Testis (tissue), 2 donors: ENCODE results near the gene PDS5B.

Source experiments
- POLR2A ChIP-seq: fragments of 450-650 bp; IDR thresholded peaks from one replicate; pipeline ENCODE4 v1.6.1; 2017; ENCODE audit warnings: antibody characterized with exemption, mild to moderate bottlenecking, moderate library complexity
- TF ChIP-seq, protein P1 (sequence below), 3 experiments: fragments of 450-650 bp in 2 of 3; fragments of 200-600 bp in 1 of 3; sonication (generic) in 1 of 3; IDR thresholded peaks; one replicate each; pipeline ENCODE4 v1.5.1; 2016 to 2019; ENCODE audit warnings: antibody characterized with exemption in 3 of 3, mild to moderate bottlenecking in 2 of 3, moderate library complexity in 1 of 3

DNA sequence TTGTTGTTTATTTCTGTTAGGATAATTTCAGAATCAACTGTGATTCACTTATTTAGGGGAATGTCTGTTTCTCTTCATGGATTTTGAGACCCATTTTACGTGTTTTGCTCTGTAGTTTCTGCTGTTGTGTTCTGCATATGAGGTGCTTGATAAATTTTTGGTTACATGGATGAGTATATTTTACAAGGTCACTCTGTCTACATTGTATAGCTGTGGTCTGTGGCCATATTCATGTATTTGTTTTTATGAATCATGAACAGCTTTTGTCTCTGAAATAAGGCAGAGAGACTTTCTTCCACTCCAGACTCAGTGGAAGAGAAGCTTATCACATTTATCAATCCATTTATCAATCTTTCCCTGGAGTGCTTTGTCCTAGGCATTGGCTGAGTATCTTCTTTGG lies 56.6 kb downstream of the PDS5B start:
- TF ChIP-seq, protein P1, sequence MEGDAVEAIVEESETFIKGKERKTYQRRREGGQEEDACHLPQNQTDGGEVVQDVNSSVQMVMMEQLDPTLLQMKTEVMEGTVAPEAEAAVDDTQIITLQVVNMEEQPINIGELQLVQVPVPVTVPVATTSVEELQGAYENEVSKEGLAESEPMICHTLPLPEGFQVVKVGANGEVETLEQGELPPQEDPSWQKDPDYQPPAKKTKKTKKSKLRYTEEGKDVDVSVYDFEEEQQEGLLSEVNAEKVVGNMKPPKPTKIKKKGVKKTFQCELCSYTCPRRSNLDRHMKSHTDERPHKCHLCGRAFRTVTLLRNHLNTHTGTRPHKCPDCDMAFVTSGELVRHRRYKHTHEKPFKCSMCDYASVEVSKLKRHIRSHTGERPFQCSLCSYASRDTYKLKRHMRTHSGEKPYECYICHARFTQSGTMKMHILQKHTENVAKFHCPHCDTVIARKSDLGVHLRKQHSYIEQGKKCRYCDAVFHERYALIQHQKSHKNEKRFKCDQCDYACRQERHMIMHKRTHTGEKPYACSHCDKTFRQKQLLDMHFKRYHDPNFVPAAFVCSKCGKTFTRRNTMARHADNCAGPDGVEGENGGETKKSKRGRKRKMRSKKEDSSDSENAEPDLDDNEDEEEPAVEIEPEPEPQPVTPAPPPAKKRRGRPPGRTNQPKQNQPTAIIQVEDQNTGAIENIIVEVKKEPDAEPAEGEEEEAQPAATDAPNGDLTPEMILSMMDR (IDR thresholded peaks at IDR 0.05): no peak
- no peak for TF ChIP-seq POLR2A
